ENCODE measurements around the gene NDST1. TPM values are rescaled to one million over a fixed set of nuclear protein-coding genes. Genes with fewer than 3 reads are reported as not detected.

Gene NDST1
- polyA plus RNA-seq, 1 experiment, result 89.7 TPM

DNA sequence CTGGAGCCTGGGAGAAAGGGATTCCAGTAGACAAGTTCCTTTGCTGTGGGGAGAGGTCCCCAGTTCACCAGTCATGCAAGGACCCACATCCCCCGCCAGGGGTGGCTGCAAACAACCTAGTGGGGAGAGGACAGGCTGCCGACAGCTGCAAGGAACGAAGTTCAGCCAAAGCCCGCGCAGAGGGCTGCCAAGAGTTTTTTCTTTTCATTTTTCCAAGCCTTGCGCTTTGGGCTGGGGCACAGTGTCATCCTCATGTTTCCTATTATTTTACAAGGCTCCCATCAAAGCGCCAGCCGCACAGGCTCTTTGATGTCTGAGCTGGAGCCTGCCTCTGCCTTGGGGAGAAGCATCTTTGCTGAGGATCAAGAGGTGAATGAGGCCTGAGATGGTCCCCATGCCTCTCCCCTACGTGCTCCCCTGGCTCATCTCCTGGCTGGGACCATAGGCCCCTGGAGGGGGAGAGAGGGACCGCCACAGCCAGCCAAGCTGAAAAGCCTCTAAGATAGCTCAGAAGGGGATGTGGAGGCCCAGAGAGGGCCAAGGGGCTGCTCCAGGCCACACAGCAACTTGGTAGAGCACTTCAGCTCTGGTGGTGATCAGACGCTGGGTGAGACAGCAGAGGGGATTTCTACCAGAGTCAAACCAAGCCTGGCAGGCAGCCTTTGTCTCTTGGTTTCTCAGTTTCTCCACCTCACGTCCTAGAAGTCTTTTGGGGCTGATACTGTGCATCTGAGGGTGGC is 82.1 kb downstream of the NDST1 start:
- DNase-seq (ENCODE audit: low read depth), result no peak
- TF ChIP-seq, protein P1, sequence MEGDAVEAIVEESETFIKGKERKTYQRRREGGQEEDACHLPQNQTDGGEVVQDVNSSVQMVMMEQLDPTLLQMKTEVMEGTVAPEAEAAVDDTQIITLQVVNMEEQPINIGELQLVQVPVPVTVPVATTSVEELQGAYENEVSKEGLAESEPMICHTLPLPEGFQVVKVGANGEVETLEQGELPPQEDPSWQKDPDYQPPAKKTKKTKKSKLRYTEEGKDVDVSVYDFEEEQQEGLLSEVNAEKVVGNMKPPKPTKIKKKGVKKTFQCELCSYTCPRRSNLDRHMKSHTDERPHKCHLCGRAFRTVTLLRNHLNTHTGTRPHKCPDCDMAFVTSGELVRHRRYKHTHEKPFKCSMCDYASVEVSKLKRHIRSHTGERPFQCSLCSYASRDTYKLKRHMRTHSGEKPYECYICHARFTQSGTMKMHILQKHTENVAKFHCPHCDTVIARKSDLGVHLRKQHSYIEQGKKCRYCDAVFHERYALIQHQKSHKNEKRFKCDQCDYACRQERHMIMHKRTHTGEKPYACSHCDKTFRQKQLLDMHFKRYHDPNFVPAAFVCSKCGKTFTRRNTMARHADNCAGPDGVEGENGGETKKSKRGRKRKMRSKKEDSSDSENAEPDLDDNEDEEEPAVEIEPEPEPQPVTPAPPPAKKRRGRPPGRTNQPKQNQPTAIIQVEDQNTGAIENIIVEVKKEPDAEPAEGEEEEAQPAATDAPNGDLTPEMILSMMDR (IDR thresholded peaks at IDR 0.05; ENCODE audit: insufficient read depth, low read depth, low read length), result peak; percentile 76
- H3K4me3 ChIP-seq (ENCODE audit: low read depth, low read length), result no peak overlapping the region
- CTCF ChIA-PET, result interaction anchor here (0.9 to 2.1 kb wide), 10 partner anchors 10 to 64 kb away, joined by 3 to 5 read pairs (median 4); no protein-coding TSS in a partner anchor
- no peaks in the 10 kb centered on the region for H3K36me3 ChIP-seq (ENCODE audit: control insufficient read depth, insufficient read depth, low read length)
- H3K27me3 ChIP-seq (ENCODE audit: control insufficient read depth, insufficient read depth, low read length), result peaks cover 3% of the 10 kb centered on the region
- POLR2A ChIA-PET, result no interaction called here

DNA sequence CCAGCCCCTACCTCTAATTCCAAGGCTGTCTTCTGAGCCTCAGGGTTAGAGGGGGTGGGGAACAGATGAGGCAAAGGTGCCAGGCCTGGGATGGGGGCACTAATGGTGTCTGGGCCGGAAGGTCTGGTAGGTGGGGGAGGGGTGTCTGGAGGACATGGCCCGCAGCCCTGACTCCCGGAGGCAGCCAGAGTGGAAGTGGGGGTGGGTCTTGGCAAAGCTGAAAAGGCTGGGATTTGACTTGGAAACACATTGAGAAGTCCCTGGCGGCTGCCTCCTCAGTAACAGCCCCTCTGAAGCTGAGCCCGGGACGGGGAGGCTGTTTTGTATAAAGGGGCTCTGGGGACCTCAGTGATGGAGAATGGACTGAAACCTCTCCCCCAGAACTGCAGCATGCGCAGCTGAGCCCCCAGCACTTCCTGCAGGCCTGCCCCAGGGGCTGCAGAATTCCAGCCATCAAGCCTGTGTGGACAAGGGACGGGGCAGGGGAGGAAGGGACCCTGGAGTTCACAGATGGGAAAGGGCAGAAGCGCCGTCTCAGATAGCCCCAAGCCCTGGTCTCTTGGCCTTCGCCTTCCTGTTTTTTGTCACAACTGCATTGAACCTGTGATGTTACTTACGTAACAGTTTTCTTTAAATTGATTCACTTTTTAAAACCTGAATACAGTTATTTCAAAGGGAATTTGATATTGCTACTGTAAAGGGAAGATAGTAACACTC is 83.2 kb downstream of the NDST1 start:
- ChIA-PET POLR2A (no interaction called here), CTCF (interaction anchor here (0.8 to 2.1 kb wide), 4 partner anchors 29 to 110 kb away, joined by 3 to 4 read pairs (median 4); partner anchors contain the start of gene RBM22)
- TF ChIP-seq, protein P1 (IDR thresholded peaks at IDR 0.05; ENCODE audit: insufficient read depth, low read depth, low read length), result no peak
- Histone ChIP-seq H3K36me3 (ENCODE audit: control insufficient read depth, insufficient read depth, low read length) (no peaks in the 10 kb centered on the region), H3K4me3 (ENCODE audit: low read depth, low read length) (no peak overlapping the region), H3K27me3 (ENCODE audit: control insufficient read depth, insufficient read depth, low read length) (peaks cover 3% of the 10 kb centered on the region)
- no peak for DNase-seq (ENCODE audit: low read depth)

DNA sequence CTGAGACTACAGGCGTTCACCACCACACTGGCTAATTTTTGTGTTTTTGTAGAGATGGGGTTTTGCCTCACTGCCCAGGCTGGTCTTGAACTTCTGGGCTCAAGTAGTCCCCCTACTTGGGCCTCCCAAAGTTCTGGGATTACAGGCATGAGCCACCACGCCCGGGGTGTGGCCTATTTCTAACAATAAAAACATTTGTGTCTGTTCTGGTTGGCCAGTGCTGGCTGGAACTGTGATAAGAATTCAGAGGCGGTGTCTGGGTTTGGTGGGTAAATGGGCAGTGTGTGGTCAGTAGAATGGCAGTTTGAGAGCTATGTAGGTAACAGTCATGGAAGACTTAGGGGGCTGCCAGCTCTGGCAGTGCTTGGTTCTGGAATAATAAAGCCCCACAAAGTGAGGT is 85.7 kb downstream of the NDST1 start:
- no peaks in the 10 kb centered on the region for H3K36me3 ChIP-seq (ENCODE audit: control insufficient read depth, insufficient read depth, low read length)
- no peak for DNase-seq (ENCODE audit: low read depth)
- no peak overlapping the region for H3K4me3 ChIP-seq (ENCODE audit: low read depth, low read length)
- peaks cover 3% of the 10 kb centered on the region for H3K27me3 ChIP-seq (ENCODE audit: control insufficient read depth, insufficient read depth, low read length)
- CTCF ChIA-PET, result interaction anchor here (1.0 kb wide), 1 partner anchor 10 kb away, joined by 3 read pairs; no protein-coding TSS in a partner anchor
- POLR2A ChIA-PET, result no interaction called here
- TF ChIP-seq, protein P1 (IDR thresholded peaks at IDR 0.05; ENCODE audit: insufficient read depth, low read depth, low read length), result no peak

DNA sequence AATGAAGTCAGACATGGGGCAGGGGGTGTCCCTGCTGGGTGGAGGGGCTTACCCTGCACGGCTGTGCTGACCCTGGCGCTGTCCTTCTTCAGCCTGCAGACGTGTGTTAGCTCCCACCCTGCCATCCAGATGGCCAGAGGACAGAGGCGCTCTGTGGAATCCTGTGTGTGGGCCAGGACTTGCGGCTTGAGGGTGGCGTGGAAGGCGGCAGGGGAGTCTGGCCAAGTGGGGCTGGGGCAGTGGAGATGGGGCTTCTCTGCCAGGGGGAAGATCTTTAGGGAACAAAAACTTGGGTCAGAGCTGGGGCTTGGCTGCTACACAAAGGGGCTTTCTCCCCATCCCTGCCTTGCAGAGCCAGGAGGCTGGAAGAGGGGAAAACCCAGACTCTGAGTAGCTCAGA is 86.1 kb downstream of the NDST1 start:
- CTCF ChIA-PET, result interaction anchor here (0.6 to 1.0 kb wide), 2 partner anchors 9 to 316 kb away, joined by 3 to 4 read pairs; no protein-coding TSS in a partner anchor
- POLR2A ChIA-PET, result no interaction called here
- TF ChIP-seq, protein P1 (IDR thresholded peaks at IDR 0.05; ENCODE audit: insufficient read depth, low read depth, low read length), result no peak
- Histone ChIP-seq H3K4me3 (ENCODE audit: low read depth, low read length) (no peak overlapping the region), H3K36me3 (ENCODE audit: control insufficient read depth, insufficient read depth, low read length) (no peaks in the 10 kb centered on the region), H3K27me3 (ENCODE audit: control insufficient read depth, insufficient read depth, low read length) (peaks cover 3% of the 10 kb centered on the region)
- DNase-seq (ENCODE audit: low read depth), result no peak

DNA sequence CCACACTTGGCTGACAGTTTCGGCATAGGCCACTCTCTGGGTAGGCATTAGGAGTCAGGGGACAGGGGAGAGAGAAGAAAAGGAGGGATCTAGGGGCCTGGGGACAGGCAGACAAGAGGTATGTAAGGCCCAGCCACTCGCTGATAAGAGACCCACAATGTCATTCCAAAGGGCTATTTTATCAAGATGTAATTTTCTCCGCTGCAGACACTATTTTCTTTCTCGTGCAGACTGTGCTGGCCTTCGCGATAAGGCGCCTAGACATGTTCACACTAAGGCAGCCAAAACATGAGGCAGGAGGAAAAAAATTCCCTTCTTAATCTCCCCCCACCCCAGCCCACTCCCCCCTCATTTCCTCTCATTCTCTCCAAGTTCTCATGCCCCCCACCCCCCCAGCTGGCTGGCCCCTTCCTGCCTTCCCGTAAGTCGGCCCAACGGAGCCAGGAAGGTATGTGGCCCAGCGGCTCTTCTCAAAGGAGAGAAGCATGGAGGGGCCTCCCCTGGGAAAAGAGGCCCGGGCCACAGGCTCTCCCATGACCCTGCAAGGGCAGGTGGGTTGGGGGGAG is 87.6 kb downstream of the NDST1 start:
- H3K36me3 ChIP-seq (ENCODE audit: control insufficient read depth, insufficient read depth, low read length), result no peaks in the 10 kb centered on the region
- ChIA-PET CTCF (no interaction called here), POLR2A (interaction anchor here (0.6 kb wide), 1 partner anchor 107 kb away, joined by 3 read pairs; no protein-coding TSS in a partner anchor)
- no peak overlapping the region for H3K4me3 ChIP-seq (ENCODE audit: low read depth, low read length)
- TF ChIP-seq, protein P1 (IDR thresholded peaks at IDR 0.05; ENCODE audit: insufficient read depth, low read depth, low read length), result no peak
- H3K27me3 ChIP-seq (ENCODE audit: control insufficient read depth, insufficient read depth, low read length), result peaks cover 1% of the 10 kb centered on the region
- no peak for DNase-seq (ENCODE audit: low read depth)

All from BJ (cell line).